WTC11 (cell line): Measurements from ENCODE around the gene PDZD7.

Source experiments
- ATF1 ChIP-seq: sonication (generic); formaldehyde crosslinking; IDR thresholded peaks from 2 replicates; pipeline ENCODE4 v1.8.1; 2023; ENCODE audit warnings: mild to moderate bottlenecking, moderate library complexity, missing genetic modification reagents
- CREB1 ChIP-seq: sonication (generic); formaldehyde crosslinking; IDR thresholded peaks from 2 replicates; pipeline ENCODE4 v1.8.0; 2023; ENCODE audit warnings: mild to moderate bottlenecking, missing genetic modification reagents
- FOXK1 ChIP-seq: sonication (generic); formaldehyde crosslinking; IDR thresholded peaks from 2 replicates; pipeline ENCODE4 v1.8.0; 2022; ENCODE audit warnings: mild to moderate bottlenecking, moderate library complexity, missing genetic modification reagents
- FOXP1 ChIP-seq: sonication (generic); formaldehyde crosslinking; IDR thresholded peaks from 2 replicates; pipeline ENCODE4 v1.8.0; 2022; ENCODE audit warnings: missing genetic modification reagents, mild to moderate bottlenecking, moderate library complexity, borderline replicate concordance
- GRHL2 ChIP-seq: fragments of 250-450 bp; sonication (Bioruptor Pico); IDR thresholded peaks from 2 replicates; pipeline ENCODE4 v1.8.0; 2022; ENCODE audit warnings: mild to moderate bottlenecking, moderate library complexity; ENCODE audit not compliant: insufficient replicate concordance, severe bottlenecking
- IRF2 ChIP-seq: sonication (generic); formaldehyde crosslinking; IDR thresholded peaks from 2 replicates; pipeline ENCODE4 v1.8.0; 2022; ENCODE audit warnings: low read depth, missing genetic modification reagents, borderline replicate concordance
- NR1H2 ChIP-seq: sonication (generic); formaldehyde crosslinking; IDR thresholded peaks from 2 replicates; pipeline ENCODE4 v1.9.0; 2021; ENCODE audit warnings: mild to moderate bottlenecking, moderate library complexity, missing genetic modification reagents
- TEAD1 ChIP-seq: sonication (generic); formaldehyde crosslinking; IDR thresholded peaks from 2 replicates; pipeline ENCODE4 v1.8.0; 2022; ENCODE audit warnings: mild to moderate bottlenecking, missing genetic modification reagents
- ZNF263 ChIP-seq: sonication (generic); formaldehyde crosslinking; IDR thresholded peaks from 2 replicates; pipeline ENCODE4 v1.8.1; 2022; ENCODE audit warnings: low read depth, mild to moderate bottlenecking, moderate library complexity, missing genetic modification reagents
- TF ChIP-seq, protein P1 (sequence below): sonication (generic); formaldehyde crosslinking; IDR thresholded peaks from 2 replicates; pipeline ENCODE4 v1.8.1; 2023; ENCODE audit warnings: mild to moderate bottlenecking, missing genetic modification reagents, moderate library complexity
- TF ChIP-seq, protein P2 (sequence below): sonication (generic); formaldehyde crosslinking; IDR thresholded peaks from 2 replicates; pipeline ENCODE4 v1.8.1; 2022; ENCODE audit warnings: low read depth, missing genetic modification reagents, borderline replicate concordance
- TF ChIP-seq, protein P3 (sequence below): fragments of 200-600 bp; IDR thresholded peaks from 2 replicates; pipeline ENCODE4 v1.8.0; 2022; ENCODE audit warnings: antibody characterized with exemption
- TF ChIP-seq, protein P4 (sequence below): sonication (generic); formaldehyde crosslinking; IDR thresholded peaks from 2 replicates; pipeline ENCODE4 v1.8.1; 2023; ENCODE audit warnings: mild to moderate bottlenecking, missing genetic modification reagents

DNA sequence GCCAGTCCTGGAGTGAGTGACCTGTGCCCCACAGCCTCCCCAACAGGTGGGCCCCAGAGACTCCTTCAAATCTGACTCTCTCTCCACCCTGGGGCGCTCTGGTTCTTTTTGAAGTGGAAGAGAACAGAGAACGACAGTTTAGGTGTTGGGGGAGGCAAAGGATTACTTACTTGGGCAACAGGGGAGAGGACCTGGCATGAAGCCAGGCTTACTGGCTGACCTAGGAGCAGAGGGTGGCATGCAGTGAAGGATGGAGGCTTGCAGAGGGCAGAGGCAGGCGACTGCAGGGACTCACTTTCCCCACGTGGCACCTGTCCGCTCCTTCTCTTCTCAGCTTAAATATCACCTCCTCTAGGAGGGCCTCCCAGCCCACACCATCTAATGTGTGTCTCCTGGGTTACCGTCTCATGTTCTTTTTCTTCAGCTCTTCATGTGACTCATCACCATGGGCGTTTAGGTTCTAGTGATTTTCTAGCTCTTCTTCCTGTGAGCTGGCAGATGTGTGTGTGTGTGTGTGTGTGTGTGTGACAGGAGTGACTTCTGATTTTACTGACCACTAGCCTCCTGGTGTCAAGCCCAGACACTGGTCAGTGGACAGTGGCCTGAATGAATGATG, 15.9 kb downstream of the PDZD7 start:
- no peak for TF ChIP-seq ATF1 (CRISPR knock-in tag)
- TF ChIP-seq, protein P1, sequence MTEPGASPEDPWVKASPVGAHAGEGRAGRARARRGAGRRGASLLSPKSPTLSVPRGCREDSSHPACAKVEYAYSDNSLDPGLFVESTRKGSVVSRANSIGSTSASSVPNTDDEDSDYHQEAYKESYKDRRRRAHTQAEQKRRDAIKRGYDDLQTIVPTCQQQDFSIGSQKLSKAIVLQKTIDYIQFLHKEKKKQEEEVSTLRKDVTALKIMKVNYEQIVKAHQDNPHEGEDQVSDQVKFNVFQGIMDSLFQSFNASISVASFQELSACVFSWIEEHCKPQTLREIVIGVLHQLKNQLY (CRISPR knock-in tag), result no peak
- TF ChIP-seq, protein P2, sequence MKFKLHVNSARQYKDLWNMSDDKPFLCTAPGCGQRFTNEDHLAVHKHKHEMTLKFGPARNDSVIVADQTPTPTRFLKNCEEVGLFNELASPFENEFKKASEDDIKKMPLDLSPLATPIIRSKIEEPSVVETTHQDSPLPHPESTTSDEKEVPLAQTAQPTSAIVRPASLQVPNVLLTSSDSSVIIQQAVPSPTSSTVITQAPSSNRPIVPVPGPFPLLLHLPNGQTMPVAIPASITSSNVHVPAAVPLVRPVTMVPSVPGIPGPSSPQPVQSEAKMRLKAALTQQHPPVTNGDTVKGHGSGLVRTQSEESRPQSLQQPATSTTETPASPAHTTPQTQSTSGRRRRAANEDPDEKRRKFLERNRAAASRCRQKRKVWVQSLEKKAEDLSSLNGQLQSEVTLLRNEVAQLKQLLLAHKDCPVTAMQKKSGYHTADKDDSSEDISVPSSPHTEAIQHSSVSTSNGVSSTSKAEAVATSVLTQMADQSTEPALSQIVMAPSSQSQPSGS (CRISPR knock-in tag), result no peak
- TF ChIP-seq, protein P3, sequence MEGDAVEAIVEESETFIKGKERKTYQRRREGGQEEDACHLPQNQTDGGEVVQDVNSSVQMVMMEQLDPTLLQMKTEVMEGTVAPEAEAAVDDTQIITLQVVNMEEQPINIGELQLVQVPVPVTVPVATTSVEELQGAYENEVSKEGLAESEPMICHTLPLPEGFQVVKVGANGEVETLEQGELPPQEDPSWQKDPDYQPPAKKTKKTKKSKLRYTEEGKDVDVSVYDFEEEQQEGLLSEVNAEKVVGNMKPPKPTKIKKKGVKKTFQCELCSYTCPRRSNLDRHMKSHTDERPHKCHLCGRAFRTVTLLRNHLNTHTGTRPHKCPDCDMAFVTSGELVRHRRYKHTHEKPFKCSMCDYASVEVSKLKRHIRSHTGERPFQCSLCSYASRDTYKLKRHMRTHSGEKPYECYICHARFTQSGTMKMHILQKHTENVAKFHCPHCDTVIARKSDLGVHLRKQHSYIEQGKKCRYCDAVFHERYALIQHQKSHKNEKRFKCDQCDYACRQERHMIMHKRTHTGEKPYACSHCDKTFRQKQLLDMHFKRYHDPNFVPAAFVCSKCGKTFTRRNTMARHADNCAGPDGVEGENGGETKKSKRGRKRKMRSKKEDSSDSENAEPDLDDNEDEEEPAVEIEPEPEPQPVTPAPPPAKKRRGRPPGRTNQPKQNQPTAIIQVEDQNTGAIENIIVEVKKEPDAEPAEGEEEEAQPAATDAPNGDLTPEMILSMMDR, result no peak
- no peak for TF ChIP-seq IRF2
- TF ChIP-seq NR1H2 (CRISPR knock-in tag), result no peak
- TF ChIP-seq, protein P4, sequence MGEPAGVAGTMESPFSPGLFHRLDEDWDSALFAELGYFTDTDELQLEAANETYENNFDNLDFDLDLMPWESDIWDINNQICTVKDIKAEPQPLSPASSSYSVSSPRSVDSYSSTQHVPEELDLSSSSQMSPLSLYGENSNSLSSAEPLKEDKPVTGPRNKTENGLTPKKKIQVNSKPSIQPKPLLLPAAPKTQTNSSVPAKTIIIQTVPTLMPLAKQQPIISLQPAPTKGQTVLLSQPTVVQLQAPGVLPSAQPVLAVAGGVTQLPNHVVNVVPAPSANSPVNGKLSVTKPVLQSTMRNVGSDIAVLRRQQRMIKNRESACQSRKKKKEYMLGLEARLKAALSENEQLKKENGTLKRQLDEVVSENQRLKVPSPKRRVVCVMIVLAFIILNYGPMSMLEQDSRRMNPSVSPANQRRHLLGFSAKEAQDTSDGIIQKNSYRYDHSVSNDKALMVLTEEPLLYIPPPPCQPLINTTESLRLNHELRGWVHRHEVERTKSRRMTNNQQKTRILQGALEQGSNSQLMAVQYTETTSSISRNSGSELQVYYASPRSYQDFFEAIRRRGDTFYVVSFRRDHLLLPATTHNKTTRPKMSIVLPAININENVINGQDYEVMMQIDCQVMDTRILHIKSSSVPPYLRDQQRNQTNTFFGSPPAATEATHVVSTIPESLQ (CRISPR knock-in tag), result no peak
- no peak for TF ChIP-seq FOXK1
- no peak for TF ChIP-seq CREB1 (CRISPR knock-in tag)
- no peak for TF ChIP-seq FOXP1 (CRISPR knock-in tag)
- no peak for TF ChIP-seq ZNF263 (CRISPR knock-in tag)
- no peak for TF ChIP-seq GRHL2 (CRISPR knock-in tag)
- TF ChIP-seq TEAD1 (CRISPR knock-in tag), result no peak
